ENCODE measurements around the gene ISG15.

Gene ISG15

DNA sequence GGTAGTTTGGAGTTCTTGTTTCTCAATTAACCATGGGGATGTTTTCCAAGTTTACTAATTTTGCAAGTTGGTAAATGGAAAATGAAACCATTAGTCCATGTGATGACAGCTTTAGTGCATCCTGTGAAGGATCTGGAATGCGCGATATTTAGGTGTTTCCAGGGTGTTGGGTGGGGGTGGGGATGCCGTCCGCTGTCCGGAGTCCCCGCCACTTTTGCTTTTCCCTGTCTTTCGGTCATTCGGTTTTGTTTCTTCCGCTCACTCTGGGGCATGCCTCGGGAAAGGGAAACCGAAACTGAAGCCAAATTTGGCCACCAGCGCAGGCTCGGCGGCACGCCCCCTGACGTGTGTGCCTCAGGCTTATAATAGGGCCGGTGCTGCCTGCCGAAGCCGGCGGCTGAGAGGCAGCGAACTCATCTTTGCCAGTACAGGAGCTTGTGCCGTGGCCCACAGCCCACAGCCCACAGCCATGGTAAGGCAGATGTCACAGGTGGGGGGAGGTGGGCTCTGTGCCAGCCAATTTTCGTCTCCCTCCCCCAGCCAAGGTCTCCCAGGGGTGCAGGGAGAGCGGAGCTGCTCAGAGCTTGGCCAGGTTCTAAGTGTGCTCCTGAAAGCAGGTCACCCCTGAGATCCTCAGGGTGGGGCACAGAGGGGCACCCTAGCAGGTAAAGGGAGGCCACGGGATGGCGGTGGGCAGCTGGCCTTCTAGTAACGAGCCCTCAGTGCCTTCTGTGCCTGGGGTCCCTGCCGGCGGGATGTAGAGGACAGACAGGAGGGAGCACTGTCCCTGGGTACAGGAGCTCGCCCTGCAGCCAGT, at the start of gene ISG15:
ISG15 (plus strand) TSS at position 393 of the 817 bp plus-strand sequence; CDS start at position 470, 77 bp downstream.
- peak; percentile 89 for DNase-seq (ENCODE audit: low spot score)

DNA sequence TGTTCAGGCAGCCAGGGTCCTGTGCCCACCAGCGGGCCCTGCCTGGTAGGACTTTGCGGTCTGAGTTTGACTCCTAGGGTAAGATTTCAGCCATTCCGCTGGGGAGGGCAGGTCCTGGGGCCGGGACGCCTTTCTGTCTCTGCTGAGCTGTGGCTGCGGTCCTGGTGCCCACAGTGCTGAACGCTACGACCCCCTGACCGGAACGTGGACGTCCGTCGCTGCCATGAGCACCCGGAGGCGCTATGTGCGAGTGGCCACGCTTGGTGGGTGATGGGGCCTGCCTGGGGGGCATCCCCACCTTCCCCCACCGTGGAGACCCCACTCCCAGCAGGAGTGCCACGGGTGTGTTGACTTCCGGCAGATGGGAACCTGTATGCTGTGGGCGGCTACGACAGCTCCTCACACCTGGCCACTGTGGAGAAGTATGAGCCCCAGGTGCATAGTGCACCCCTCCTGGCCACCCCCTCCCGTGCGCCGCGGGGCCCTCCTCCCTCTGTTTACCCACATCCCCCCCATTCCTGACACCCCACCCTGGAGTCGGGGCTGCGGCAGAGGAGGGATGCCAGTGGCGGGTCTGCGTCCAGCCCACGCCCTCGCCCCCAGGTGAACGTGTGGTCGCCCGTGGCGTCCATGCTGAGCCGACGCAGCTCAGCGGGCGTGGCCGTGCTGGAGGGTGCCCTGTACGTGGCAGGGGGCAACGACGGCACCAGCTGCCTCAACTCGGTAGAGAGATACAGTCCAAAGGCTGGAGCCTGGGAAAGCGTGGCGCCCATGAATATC, 49.4 kb upstream of the ISG15 start:
- no peak for DNase-seq (ENCODE audit: low spot score)

DNA sequence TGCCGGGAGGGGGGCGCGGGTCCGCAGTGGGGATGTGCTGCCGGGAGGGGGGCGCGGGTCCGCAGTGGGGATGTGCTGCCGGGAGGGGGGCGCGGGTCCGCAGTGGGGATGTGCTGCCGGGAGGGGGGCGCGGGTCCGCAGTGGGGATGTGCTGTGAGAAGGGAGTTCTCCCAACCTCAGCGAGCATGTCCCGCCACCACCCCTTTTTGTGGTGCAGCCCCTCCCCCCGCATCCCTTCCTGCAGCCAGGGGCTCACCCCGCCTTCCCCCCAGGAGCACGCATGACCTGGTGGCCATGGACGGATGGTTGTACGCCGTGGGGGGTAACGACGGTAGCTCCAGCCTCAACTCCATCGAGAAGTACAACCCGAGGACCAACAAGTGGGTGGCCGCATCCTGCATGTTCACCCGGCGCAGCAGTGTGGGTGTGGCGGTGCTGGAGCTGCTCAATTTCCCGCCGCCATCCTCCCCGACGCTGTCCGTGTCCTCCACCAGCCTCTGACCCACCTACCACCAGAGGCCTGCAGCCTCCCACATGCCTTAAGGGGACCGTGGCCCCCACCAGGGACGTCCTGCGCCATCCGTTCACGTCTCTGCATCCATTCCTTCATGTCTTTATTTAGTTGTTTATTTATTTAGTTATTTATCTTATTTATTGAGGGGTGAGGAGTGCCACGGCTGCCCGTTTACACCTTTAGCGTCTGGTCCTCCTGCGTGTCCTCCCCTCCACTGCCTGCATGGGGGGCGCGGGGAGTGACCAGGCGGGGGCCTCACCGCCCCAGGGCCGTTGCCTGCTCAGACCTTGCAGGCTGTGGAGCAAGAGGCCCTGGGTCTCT, 48.4 kb upstream of the ISG15 start:
- DNase-seq (ENCODE audit: low spot score), result no peak

- no peak for DNase-seq (ENCODE audit: low spot score)
Measured at GRCh38 chr1:965526-966134, 47.7 kb upstream of the ISG15 start.

DNA sequence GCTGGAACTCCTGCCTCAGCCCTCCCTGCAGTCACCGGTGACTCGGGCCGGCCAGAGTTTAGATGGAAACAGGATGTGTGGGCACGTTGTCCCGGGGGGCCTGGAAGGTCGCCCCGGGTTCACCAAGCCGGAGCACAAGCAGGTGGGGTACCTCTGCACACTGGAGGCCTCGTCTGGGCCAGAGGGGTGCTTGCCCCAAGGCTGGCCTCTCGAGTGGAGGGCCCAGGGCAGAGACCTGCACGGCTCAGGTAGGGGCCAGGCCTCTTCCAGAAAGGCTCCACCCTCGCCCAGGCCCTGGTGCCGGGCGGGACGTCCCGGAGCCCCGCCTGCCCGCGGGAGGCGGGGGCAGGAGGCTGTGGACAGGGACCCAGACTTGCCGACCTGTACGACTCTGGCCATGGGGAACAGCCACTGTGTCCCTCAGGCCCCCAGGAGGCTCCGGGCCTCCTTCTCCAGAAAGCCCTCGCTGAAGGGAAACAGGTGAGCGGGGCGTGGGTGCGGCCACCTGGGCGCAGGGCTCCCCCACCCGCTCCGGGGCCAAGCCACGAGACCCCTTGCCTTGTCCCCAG, 47.1 kb upstream of the ISG15 start, which contains the start of gene PLEKHN1:
PLEKHN1 (plus strand) TSS at position 348 of the 569 bp plus-strand sequence; CDS start at position 398, 50 bp downstream.
- peak; percentile 27 for DNase-seq (ENCODE audit: low spot score)

DNA sequence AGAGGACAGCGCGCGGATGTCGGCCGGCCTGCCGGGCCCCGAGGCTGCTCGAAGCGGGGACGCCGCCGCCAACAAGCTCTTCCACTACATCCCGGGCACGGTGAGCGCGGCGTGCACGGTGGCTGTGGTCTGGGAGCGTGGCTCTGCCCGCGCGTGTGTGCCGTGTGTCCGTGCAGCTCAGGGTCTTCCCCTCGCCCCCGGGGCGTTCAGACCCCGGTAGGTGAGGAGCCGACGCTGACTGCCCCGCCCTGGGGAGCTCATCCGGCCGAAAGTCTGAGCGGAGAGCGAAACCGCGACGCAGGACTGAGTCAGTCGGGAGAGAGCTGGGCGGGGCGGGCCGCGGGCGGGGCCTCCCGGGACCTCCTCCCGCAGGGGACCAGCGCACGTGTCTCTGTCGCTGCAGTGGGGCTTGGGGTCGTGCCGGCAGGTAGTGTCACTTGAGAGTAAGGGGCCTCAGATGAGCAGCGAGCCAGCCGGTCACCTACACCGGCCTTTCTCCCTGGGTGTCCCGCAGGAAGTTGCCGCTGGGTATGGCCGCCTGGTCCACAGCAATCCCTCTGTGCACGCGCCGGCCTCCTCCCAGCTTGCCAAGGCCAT, 46.5 kb upstream of the ISG15 start:
- DNase-seq (ENCODE audit: low spot score), result peak; percentile 82

- no peak for DNase-seq (ENCODE audit: low spot score)
Measured at GRCh38 chr1:967466-968343, 45.6 kb upstream of the ISG15 start.

- DNase-seq (ENCODE audit: low spot score), result no peak
Measured at GRCh38 chr1:969260-969855, 43.9 kb upstream of the ISG15 start.

- no peak for DNase-seq (ENCODE audit: low spot score)
Measured at GRCh38 chr1:970242-970972, 42.9 kb upstream of the ISG15 start.

DNA sequence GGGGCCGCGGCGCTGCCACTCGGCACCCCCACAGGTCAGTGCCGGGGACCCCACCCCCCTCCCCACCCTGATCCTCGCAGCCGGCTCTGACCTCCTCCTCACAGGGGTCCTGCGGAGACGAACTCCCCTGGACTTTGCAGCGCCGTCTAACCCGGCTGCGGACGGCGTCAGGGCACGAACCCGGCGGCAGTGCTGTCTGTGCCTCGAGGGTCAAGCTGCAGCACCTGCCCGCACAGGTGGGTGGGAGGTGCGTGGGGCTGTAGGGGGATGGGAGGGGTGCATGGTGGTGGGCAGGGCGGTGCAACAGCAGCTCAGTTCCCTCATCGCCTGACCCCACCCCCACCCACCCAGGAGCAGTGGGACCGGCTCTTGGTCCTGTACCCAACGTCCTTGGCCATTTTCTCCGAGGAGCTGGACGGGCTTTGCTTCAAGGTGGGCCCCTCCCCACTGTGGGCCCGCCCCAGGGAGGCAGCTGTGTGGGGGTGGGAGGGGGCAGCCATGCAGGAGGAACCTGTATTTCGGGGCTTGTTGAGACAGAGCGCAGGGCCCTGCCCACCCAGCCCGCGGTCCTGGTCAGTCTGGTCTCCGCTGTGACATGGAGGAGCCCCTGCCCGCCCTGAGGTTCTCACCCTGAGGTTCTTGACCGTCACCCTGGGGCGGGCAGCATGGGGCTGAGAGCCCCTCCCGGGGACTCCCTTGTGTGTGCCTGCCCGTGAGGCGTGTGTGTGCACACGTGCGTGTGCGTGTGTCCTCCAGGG, 42.1 kb upstream of the ISG15 start:
- no peak for DNase-seq (ENCODE audit: low spot score)

- no peak for DNase-seq (ENCODE audit: low spot score)
Measured at GRCh38 chr1:971751-972506, 41.4 kb upstream of the ISG15 start.

DNA sequence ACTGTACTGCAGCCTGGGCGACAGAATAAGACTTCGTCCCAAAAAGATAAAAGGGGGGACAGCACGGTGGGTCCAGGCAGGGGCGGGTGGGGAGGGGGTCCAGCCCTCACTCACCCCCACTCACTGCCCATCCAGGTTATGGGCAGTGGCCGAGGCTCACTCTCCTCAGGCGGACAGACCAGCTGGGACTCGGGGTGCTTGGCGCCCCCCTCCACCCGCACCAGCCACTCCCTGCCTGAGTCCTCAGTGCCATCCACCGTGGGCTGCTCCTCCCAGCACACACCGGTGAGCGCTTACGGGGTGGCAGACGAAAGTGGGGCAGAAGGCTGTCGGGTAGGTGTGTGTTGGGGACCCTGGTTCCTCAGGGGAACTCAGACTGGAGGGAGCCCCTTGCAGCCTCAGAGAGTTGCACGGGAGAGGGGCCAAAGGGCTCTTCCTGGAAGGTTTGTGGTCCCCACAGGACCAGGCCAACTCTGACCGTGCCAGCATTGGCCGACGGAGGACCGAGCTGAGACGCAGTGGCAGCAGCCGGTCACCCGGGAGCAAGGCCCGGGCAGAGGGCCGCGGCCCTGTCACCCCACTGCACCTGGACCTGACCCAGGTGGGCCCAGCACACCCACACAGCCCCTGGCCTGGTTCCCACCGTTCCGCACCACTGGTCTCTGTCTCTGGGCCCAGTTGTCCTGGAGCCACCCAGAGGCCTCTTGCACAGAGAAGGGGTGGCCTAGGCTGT, 40.4 kb upstream of the ISG15 start:
- DNase-seq (ENCODE audit: low spot score), result no peak

- DNase-seq (ENCODE audit: low spot score), result no peak
Measured at GRCh38 chr1:973459-974292, 39.6 kb upstream of the ISG15 start.

- no peak for DNase-seq (ENCODE audit: low spot score)
Measured at GRCh38 chr1:974293-974640, 39.0 kb upstream of the ISG15 start.

GRCh38 chr1:974687-975328, 38.5 kb upstream of the ISG15 start:
- no peak for DNase-seq (ENCODE audit: low spot score)
